HG03565 (cell line): ENCODE data around the gene CDC42EP2.
A peak's percentile ranks its signal among the peaks of the same experiment; 100 is the strongest.

ENCODE experiments used
- ATAC-seq: cut with Tn5 transposase; IDR thresholded peaks from one replicate; pipeline ENCODE4 v1.9.1; 2021; ENCODE audit warnings: mild to moderate bottlenecking, moderate library complexity; ENCODE audit not compliant: unreplicated experiment

The CDC42EP2 gene

GRCh38 chr11:65314501-65315203, at the start of gene CDC42EP2:
Gene CDC42EP2, plus strand, starts transcription at chr11:65314866. Its CDS starts 6,033 bp downstream, at chr11:65320899.
- peak; percentile 48 for ATAC-seq

GRCh38 chr11:65266210-65266609, 48.5 kb upstream of the CDC42EP2 start:
- ATAC-seq, result no peak

GRCh38 chr11:65274735-65275682, 39.7 kb upstream of the CDC42EP2 start:
- ATAC-seq, result no peak

- ATAC-seq, result no peak
These were observed 38.8 kb upstream of the CDC42EP2 start for GRCh38 chr11:65275906-65276305.

GRCh38 chr11:65277631-65278277, 36.9 kb upstream of the CDC42EP2 start:
- ATAC-seq, result no peak

- no peak for ATAC-seq
These were observed 36.3 kb upstream of the CDC42EP2 start for GRCh38 chr11:65278356-65278755.

- no peak for ATAC-seq
These were observed 35.4 kb upstream of the CDC42EP2 start for GRCh38 chr11:65279279-65279678.

GRCh38 chr11:65279741-65280440, 34.8 kb upstream of the CDC42EP2 start:
- no peak for ATAC-seq

- no peak for ATAC-seq
These were observed 34.0 kb upstream of the CDC42EP2 start for GRCh38 chr11:65280646-65281045.

GRCh38 chr11:65286686-65287085, 28.0 kb upstream of the CDC42EP2 start:
- no peak for ATAC-seq

GRCh38 chr11:65287601-65288000, 27.1 kb upstream of the CDC42EP2 start:
- no peak for ATAC-seq

- no peak for ATAC-seq
These were observed 25.7 kb upstream of the CDC42EP2 start for GRCh38 chr11:65288706-65289536.

GRCh38 chr11:65290448-65291165, 24.1 kb upstream of the CDC42EP2 start:
- ATAC-seq, result no peak

GRCh38 chr11:65291613-65292012, 23.1 kb upstream of the CDC42EP2 start:
- ATAC-seq, result no peak

- no peak for ATAC-seq
These were observed 21.8 kb upstream of the CDC42EP2 start for GRCh38 chr11:65292890-65293289.

- ATAC-seq, result no peak
These were observed 20.7 kb upstream of the CDC42EP2 start for GRCh38 chr11:65293909-65294381.

- no peak for ATAC-seq
These were observed 19.7 kb upstream of the CDC42EP2 start for GRCh38 chr11:65295001-65295400.

GRCh38 chr11:65295571-65296341, 18.9 kb upstream of the CDC42EP2 start:
- no peak for ATAC-seq
